ENCODE results near the gene RHNO1.

- TF ChIP-seq CTCF (conservative IDR thresholded peaks at IDR 0.05; ENCODE audit: low read depth, low read length) (no peak), EZH2 (IDR thresholded peaks at IDR 0.05; ENCODE audit: borderline replicate concordance, low read depth, low read length, poor library complexity, severe bottlenecking) (no peak)
Observed at GRCh38 chr12:2884810-2885209, 7.8 kb downstream of the RHNO1 start.
